IMR-90 (cell line): ENCODE measurements around the gene BICD1. TPM values are rescaled to one million over a fixed set of nuclear protein-coding genes. Genes with fewer than 3 reads are reported as not detected.

Source experiments
- ATAC-seq: fragments of 200-7000 bp; cut with Tn5 transposase; 2 replicates; pipeline ENCODE4 v1.9.1; 2020; ENCODE audit warnings: low read depth, mild to moderate bottlenecking, moderate library complexity
- BruUV-seq: library from RNA; stranded (reverse); fragments of 400-500 nt; replicated peaks from 2 replicates; lab custom pipeline; 2021; lab: Mats Ljungman, UMichigan
- CTCF ChIA-PET: fragments of 300-600 bp; formaldehyde crosslinking; extraction: SDS; loops from one replicate; lab custom pipeline; 2021; ENCODE audit warnings: antibody characterized with exemption; lab: Yijun Ruan, JAX
- POLR2A ChIA-PET: fragments of 300-600 bp; sonication (Branson Sonifier 250); formaldehyde crosslinking; loops from one replicate; lab custom pipeline; 2022; ENCODE audit warnings: antibody characterized with exemption; ENCODE audit not compliant: unreplicated experiment; lab: Charles Lee
- DNase-seq: peaks from one replicate; pipeline ENCODE4 v3.0.0; 2013
- H2AFZ ChIP-seq: replicated peaks from 2 replicates; pipeline ENCODE3; 2013; ENCODE audit warnings: low read length, mild to moderate bottlenecking; ENCODE audit not compliant: poor library complexity
- H2AK5ac ChIP-seq: 2 replicates; pipeline ENCODE4 v1.6.1; 2013; ENCODE audit warnings: low read depth, low read length, inconsistent platforms
- H2AK9ac ChIP-seq: replicated peaks from 2 replicates; pipeline ENCODE3; 2013; ENCODE audit warnings: mild to moderate bottlenecking, low read depth, low read length, moderate library complexity; ENCODE audit not compliant: poor library complexity
- H2BK120ac ChIP-seq: 2 replicates; pipeline ENCODE4 v1.6.1; 2013; ENCODE audit warnings: low read depth, low read length, inconsistent platforms
- H2BK15ac ChIP-seq: 3 replicates; pipeline ENCODE4 v1.6.1; 2013; ENCODE audit warnings: low read depth, low read length, inconsistent platforms
- H2BK20ac ChIP-seq: 2 replicates; pipeline ENCODE4 v1.6.1; 2013; ENCODE audit warnings: low read depth, mild to moderate bottlenecking, inconsistent platforms, low read length, moderate library complexity
- H2BK5ac ChIP-seq: 2 replicates; pipeline ENCODE4 v1.6.1; 2013; ENCODE audit warnings: mild to moderate bottlenecking, low read depth, low read length, inconsistent platforms; ENCODE audit not compliant: poor library complexity, severe bottlenecking
- H3K14ac ChIP-seq: replicated peaks from 2 replicates; pipeline ENCODE4 v1.6.1; 2013; ENCODE audit warnings: low read depth, low read length, inconsistent platforms
- H3K18ac ChIP-seq: 2 replicates; pipeline ENCODE4 v1.6.1; 2013; ENCODE audit warnings: low read depth, low read length, control low read depth
- H3K23ac ChIP-seq: 2 replicates; pipeline ENCODE4 v1.6.1; 2013; ENCODE audit warnings: low read depth, low read length, inconsistent platforms
- H3K27ac ChIP-seq: 2 replicates; pipeline ENCODE4 v1.5.1; 2013; ENCODE audit warnings: mild to moderate bottlenecking, control low read depth, low read length; ENCODE audit not compliant: insufficient read depth
- H3K27me3 ChIP-seq: 2 replicates; pipeline ENCODE4 v1.6.1; 2013; ENCODE audit warnings: low read length; ENCODE audit not compliant: control insufficient read depth, insufficient read depth
- H3K36me3 ChIP-seq: 2 replicates; pipeline ENCODE4 v1.6.1; 2013; ENCODE audit warnings: low read length, mixed read lengths; ENCODE audit not compliant: control insufficient read depth, insufficient read depth
- H3K4ac ChIP-seq: 2 replicates; pipeline ENCODE4 v1.6.1; 2013; ENCODE audit warnings: low read depth, low read length, inconsistent platforms
- H3K4me1 ChIP-seq: 2 replicates; pipeline ENCODE4 v1.6.1; 2013; ENCODE audit warnings: low read length, mixed read lengths; ENCODE audit not compliant: control insufficient read depth, insufficient read depth
- H3K4me2 ChIP-seq: 2 replicates; pipeline ENCODE4 v1.6.1; 2013; ENCODE audit warnings: low read depth, mild to moderate bottlenecking, control low read depth, low read length, moderate library complexity
- H3K4me3 ChIP-seq: 2 replicates; pipeline ENCODE4 v1.5.1; 2013; ENCODE audit warnings: low read depth, mild to moderate bottlenecking, control low read depth, low read length, moderate library complexity; ENCODE audit not compliant: insufficient read depth
- H3K56ac ChIP-seq: 2 replicates; pipeline ENCODE4 v1.6.1; 2013; ENCODE audit warnings: low read length, inconsistent platforms; ENCODE audit not compliant: insufficient read depth; ENCODE audit errors: extremely low read depth
- H3K79me1 ChIP-seq, 2 experiments: 2 replicates each; pipeline ENCODE4 v1.6.1; 2013; ENCODE audit warnings: low read length in 2 of 2, inconsistent platforms in 1 of 2, low read depth in 1 of 2
- H3K9ac ChIP-seq: 2 replicates; pipeline ENCODE4 v1.6.1; 2013; ENCODE audit warnings: low read depth, low read length, control low read depth
- H3K9me1 ChIP-seq: 2 replicates; pipeline ENCODE4 v1.6.1; 2013; ENCODE audit warnings: low read length, inconsistent platforms; ENCODE audit not compliant: insufficient read depth
- H3K9me3 ChIP-seq: 2 replicates; pipeline ENCODE4 v1.6.1; 2013; ENCODE audit warnings: low read length; ENCODE audit not compliant: control insufficient read depth, insufficient read depth
- H4K20me1 ChIP-seq: 2 replicates; pipeline ENCODE4 v1.6.1; 2013; ENCODE audit warnings: low read length, inconsistent platforms; ENCODE audit not compliant: insufficient read depth
- H4K5ac ChIP-seq: 2 replicates; pipeline ENCODE4 v1.6.1; 2013; ENCODE audit warnings: mild to moderate bottlenecking, low read depth, low read length, control low read depth
- H4K8ac ChIP-seq, 2 experiments: 2 replicates each; pipeline ENCODE4 v1.6.1; 2013; ENCODE audit warnings: low read depth in 2 of 2, low read length in 2 of 2, control low read depth in 1 of 2, inconsistent platforms in 1 of 2
- H4K91ac ChIP-seq: 2 replicates; pipeline ENCODE4 v1.6.1; 2013; ENCODE audit warnings: low read depth, low read length, inconsistent platforms; ENCODE audit not compliant: insufficient read depth
- BHLHE40 ChIP-seq: fragments of 150-350 bp; IDR thresholded peaks from 2 replicates; pipeline ENCODE4 v1.6.1; 2016; ENCODE audit warnings: mild to moderate bottlenecking, low read depth, low read length
- CEBPB ChIP-seq: IDR thresholded peaks from 2 replicates; pipeline ENCODE4 v1.6.1; 2012; ENCODE audit warnings: low read depth, low read length, improper control_type of control experiment
- CHD1 ChIP-seq: IDR thresholded peaks from 2 replicates; pipeline ENCODE4 v1.6.1; 2012; ENCODE audit warnings: low read depth, low read length, improper control_type of control experiment
- FOS ChIP-seq: fragments of 150-350 bp; IDR thresholded peaks from 2 replicates; pipeline ENCODE4 v1.6.1; 2016; ENCODE audit warnings: low read depth, low read length
- MXI1 ChIP-seq: IDR thresholded peaks from 2 replicates; pipeline ENCODE4 v1.6.1; 2012; ENCODE audit warnings: low read depth, mild to moderate bottlenecking, low read length, moderate library complexity, borderline replicate concordance
- NFE2L2 ChIP-seq: fragments of 150-350 bp; IDR thresholded peaks from 2 replicates; pipeline ENCODE4 v1.6.1; 2016; ENCODE audit warnings: low read depth, mild to moderate bottlenecking, low read length
- POLR2A ChIP-seq: IDR thresholded peaks from 2 replicates; pipeline ENCODE4 v1.6.1; 2012; ENCODE audit warnings: mild to moderate bottlenecking, low read depth, low read length
- RAD21 ChIP-seq: IDR thresholded peaks from 2 replicates; pipeline ENCODE4 v1.6.1; 2012; ENCODE audit warnings: low read length, improper control_type of control experiment
- RFX5 ChIP-seq: IDR thresholded peaks from 2 replicates; pipeline ENCODE4 v1.8.0; 2012; ENCODE audit warnings: low read depth, mild to moderate bottlenecking, low read length, moderate library complexity
- SMC3 ChIP-seq: fragments of 150-350 bp; IDR thresholded peaks from 2 replicates; pipeline ENCODE4 v1.6.1; 2016; ENCODE audit warnings: low read depth, mild to moderate bottlenecking, antibody characterized with exemption, low read length, moderate library complexity
- USF2 ChIP-seq: fragments of 150-350 bp; IDR thresholded peaks from 2 replicates; pipeline ENCODE4 v1.6.1; 2017; ENCODE audit warnings: mild to moderate bottlenecking, antibody characterized with exemption, low read length, low read depth
- WGBS, 2 experiments: methylation state at CpG; one replicate each; pipeline versions ENCODE4 v1.1.5 to v1.1.7; 2013; ENCODE audit warnings: missing lambda C conversion rate in 2 of 2; ENCODE audit not compliant: insufficient read length in 1 of 2; ENCODE audit errors: extremely low coverage in 2 of 2; 5-methylcytosine and 5-hydroxymethylcytosine counted together
- dilution Hi-C: fragments of 300-500 bp; cut with HindIII; formaldehyde crosslinking; loops from one replicate; pipeline ENCODE4 v1.14.3; 2018; ENCODE audit warnings: low sequenced_read_pairs; ENCODE audit not compliant: unreplicated experiment
- in situ Hi-C: fragments of 300-500 bp; cut with MboI; formaldehyde crosslinking; loops from 3 replicates; pipeline ENCODE4 v1.14.3; 2019; ENCODE audit warnings: low sequenced_read_pairs, inconsistent platforms, mixed read lengths
- intact Hi-C: fragments of 100-400 bp; cut with micrococcal nuclease; formaldehyde crosslinking; loops from 2 replicates; pipeline ENCODE4 v1.10.0; 2022
- polyA plus RNA-seq, 3 experiments: library from polyadenylated mRNA; depleted of rRNA; stranded (reverse); fragments of >200 nt; gene quantifications; 2 replicates each; pipeline ENCODE4 v1.2.3, GENCODE V29; 2012; ENCODE audit warnings: low replicate concordance in 1 of 3
- total RNA-seq: library from RNA; depleted of rRNA; stranded (reverse); fragments of >200 nt; gene quantifications from 2 replicates; pipeline ENCODE4 v1.2.3, GENCODE V29; 2012
- TF ChIP-seq, protein P1 (sequence below): fragments of 150-350 bp; IDR thresholded peaks from 2 replicates; pipeline ENCODE4 v1.6.1; 2016; ENCODE audit warnings: low read depth, mild to moderate bottlenecking, low read length, moderate library complexity, borderline replicate concordance

BICD1 gene
- total and polyA plus RNA-seq, 2 of the 4 experiments (the other 2 are of a cell fraction), result 17.2 to 21.8 TPM

DNA sequence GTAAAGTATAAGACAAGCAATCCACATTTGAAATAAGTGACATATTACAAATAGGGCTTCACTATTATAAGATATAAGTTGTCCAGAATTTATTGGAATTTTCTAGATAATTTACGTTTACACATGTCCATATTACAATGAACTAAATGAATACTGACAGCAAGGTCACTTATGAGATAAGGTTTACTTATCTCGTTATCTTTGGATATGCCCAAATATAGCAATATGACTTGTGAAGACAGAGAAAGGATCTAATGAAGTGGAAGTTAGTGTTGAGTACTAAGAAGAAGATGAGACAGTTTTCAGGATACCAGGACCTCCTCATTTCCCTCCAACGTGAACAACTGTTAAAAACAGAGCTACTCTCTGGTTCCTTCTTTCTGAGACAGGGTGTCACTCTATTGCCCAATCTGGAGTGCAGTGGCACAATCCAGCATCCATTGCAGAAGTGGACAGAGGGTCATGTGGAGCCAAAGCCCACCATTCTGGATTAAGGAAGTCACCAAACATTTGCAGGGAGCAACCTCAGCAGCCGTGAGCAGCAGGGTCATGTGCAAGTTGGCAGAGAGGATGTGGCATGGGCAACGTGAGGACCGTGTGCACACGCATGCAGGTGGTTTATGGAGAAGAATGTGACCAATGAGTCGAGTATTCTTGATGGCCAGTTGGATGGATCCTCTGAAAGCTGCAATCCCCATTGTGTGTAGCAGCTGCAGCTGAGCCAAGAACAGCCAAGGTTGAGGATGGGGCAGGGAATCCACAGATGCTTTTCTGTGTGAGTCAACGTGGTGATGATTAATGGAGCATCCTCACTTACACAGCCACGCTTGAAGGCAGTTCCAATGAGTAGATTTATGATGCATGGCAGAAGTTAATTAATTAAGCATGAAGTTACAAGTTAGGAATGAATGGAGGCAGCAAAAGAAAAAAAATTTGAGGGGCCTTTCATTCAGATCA lies 111.0 kb downstream of the BICD1 start:
- CTCF ChIA-PET, result no interaction called here
- dilution Hi-C loops, result no loop called here
- H3K27ac ChIP-seq, result no peak overlapping the region

More for the DNA sequence above, 111.0 kb downstream of the BICD1 start:
- WGBS, 2 experiments, result 75% methylated on average over 2 of the region's 10 CpGs; no CpG with 5 or more reads in 1 of the 2 experiments
- Histone ChIP-seq H2BK5ac (no peak overlapping the region), H3K4me3 (no peak overlapping the region), H3K36me3 (peaks cover 11% of the 10 kb centered on the region), H3K27me3 (no peaks in the 10 kb centered on the region), H2BK120ac (no peak overlapping the region), H2BK20ac (0 out of 2 replicates have a peak overlapping the region, but pooled peaks have one; percentile 6), H4K8ac (no peak overlapping the region), H3K79me1 (peaks cover 18 to 30% of the 10 kb centered on the region in 2 experiments), H3K56ac (no peak overlapping the region), H3K23ac (peak overlapping the region; percentile 55), H3K4ac (peak overlapping the region; percentile 20; the same call in 1 of the 2 replicates), H3K4me2 (no peak overlapping the region), H4K91ac (no peak overlapping the region; the same call in 1 of the 2 replicates), H4K5ac (no peak overlapping the region), H2BK15ac (no peak overlapping the region), H3K9me1 (peaks cover 10% of the 10 kb centered on the region), H2AFZ (no peak overlapping the region), H4K20me1 (peaks cover 5% of the 10 kb centered on the region; the same call in 1 of the 2 replicates), H3K14ac (peak overlapping the region; percentile 65; the same call in 1 of the 2 replicates), H2AK9ac (no peak overlapping the region), H2AK5ac (no peak overlapping the region), H3K9ac (no peak overlapping the region), H3K9me3 (no peaks in the 10 kb centered on the region), H3K4me1 (peaks cover 3% of the 10 kb centered on the region), H3K18ac (no peak overlapping the region)
- intact Hi-C loops (no loop called here), in situ Hi-C loops (no loop called here)
- no peak for TF ChIP-seq NFE2L2
- TF ChIP-seq RFX5, result no peak
- TF ChIP-seq CHD1, result no peak
- no peak for TF ChIP-seq FOS
- TF ChIP-seq MXI1, result no peak
- no peak for TF ChIP-seq RAD21
- TF ChIP-seq POLR2A, result no peak
- TF ChIP-seq USF2, result no peak
- no peak for TF ChIP-seq BHLHE40
- TF ChIP-seq, protein P1, sequence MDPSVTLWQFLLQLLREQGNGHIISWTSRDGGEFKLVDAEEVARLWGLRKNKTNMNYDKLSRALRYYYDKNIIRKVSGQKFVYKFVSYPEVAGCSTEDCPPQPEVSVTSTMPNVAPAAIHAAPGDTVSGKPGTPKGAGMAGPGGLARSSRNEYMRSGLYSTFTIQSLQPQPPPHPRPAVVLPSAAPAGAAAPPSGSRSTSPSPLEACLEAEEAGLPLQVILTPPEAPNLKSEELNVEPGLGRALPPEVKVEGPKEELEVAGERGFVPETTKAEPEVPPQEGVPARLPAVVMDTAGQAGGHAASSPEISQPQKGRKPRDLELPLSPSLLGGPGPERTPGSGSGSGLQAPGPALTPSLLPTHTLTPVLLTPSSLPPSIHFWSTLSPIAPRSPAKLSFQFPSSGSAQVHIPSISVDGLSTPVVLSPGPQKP, result no peak
- no peak for TF ChIP-seq SMC3
- no peak for TF ChIP-seq CEBPB
- DNase-seq (peak; percentile 85), ATAC-seq (peak; percentile 87)
- no TSS peak for BruUV-seq
- POLR2A ChIA-PET, result no interaction called here
